ENCODE data around the gene ME2.
"Not testable (repeated sequence)": the region's sequence is repeated elsewhere in the genome, so short reads cannot be mapped to it uniquely, and the experiment has no call there.

The ME2 gene

GRCh38 chr18:50878345-50879301 lies at the start of gene ME2:
Gene ME2, plus strand, starts transcription at chr18:50879118. Its CDS starts 16,703 bp downstream, at chr18:50895821.
- FAIRE-seq (peak; percentile 94), DNase-seq (ENCODE audit: insufficient read length, low spot score) (peak; percentile 86)

GRCh38 chr18:50829644-50830043 lies 49.3 kb upstream of the ME2 start:
- DNase-seq (ENCODE audit: insufficient read length, low spot score) (no peak), FAIRE-seq (no peak)

- DNase-seq (ENCODE audit: insufficient read length, low spot score) (no peak), FAIRE-seq (peak; percentile 14)
These were observed 48.4 kb upstream of the ME2 start for GRCh38 chr18:50830544-50830943.

- DNase-seq (ENCODE audit: insufficient read length, low spot score): no peak
- FAIRE-seq: peak; percentile 70
These were observed 46.2 kb upstream of the ME2 start for GRCh38 chr18:50832754-50833153.

GRCh38 chr18:50833496-50833895 lies 45.4 kb upstream of the ME2 start:
- not testable (repeated sequence) for DNase-seq (ENCODE audit: insufficient read length, low spot score); FAIRE-seq

- DNase-seq (ENCODE audit: insufficient read length, low spot score) (no peak), FAIRE-seq (peak; percentile 21)
These were observed 42.4 kb upstream of the ME2 start for GRCh38 chr18:50836521-50836957.

- FAIRE-seq (no peak), DNase-seq (ENCODE audit: insufficient read length, low spot score) (no peak)
These were observed 39.6 kb upstream of the ME2 start for GRCh38 chr18:50839341-50839740.

- FAIRE-seq: no peak
- no peak for DNase-seq (ENCODE audit: insufficient read length, low spot score)
These were observed 38.9 kb upstream of the ME2 start for GRCh38 chr18:50839996-50840395.

GRCh38 chr18:50842846-50843245 lies 36.1 kb upstream of the ME2 start:
- no peak for DNase-seq (ENCODE audit: insufficient read length, low spot score)
- FAIRE-seq: no peak

GRCh38 chr18:50844554-50844953 lies 34.4 kb upstream of the ME2 start:
- no peak for FAIRE-seq
- no peak for DNase-seq (ENCODE audit: insufficient read length, low spot score)

GRCh38 chr18:50844960-50845359 lies 34.0 kb upstream of the ME2 start:
- FAIRE-seq (no peak), DNase-seq (ENCODE audit: insufficient read length, low spot score) (no peak)

- no peak for FAIRE-seq
- DNase-seq (ENCODE audit: insufficient read length, low spot score): no peak
These were observed 31.7 kb upstream of the ME2 start for GRCh38 chr18:50847192-50847591.

GRCh38 chr18:50848061-50848551 lies 30.8 kb upstream of the ME2 start:
- FAIRE-seq (no peak), DNase-seq (ENCODE audit: insufficient read length, low spot score) (no peak)

GRCh38 chr18:50848991-50849390 lies 29.9 kb upstream of the ME2 start:
- DNase-seq (ENCODE audit: insufficient read length, low spot score): no peak
- FAIRE-seq: no peak

- no peak for DNase-seq (ENCODE audit: insufficient read length, low spot score)
- FAIRE-seq: no peak
These were observed 29.5 kb upstream of the ME2 start for GRCh38 chr18:50849419-50849821.

- FAIRE-seq (no peak), DNase-seq (ENCODE audit: insufficient read length, low spot score) (no peak)
These were observed 28.4 kb upstream of the ME2 start for GRCh38 chr18:50850307-50851065.

GRCh38 chr18:50853863-50854271 lies 25.1 kb upstream of the ME2 start:
- DNase-seq (ENCODE audit: insufficient read length, low spot score) (no peak), FAIRE-seq (no peak)

GRCh38 chr18:50855976-50856757 lies 22.8 kb upstream of the ME2 start:
- no peak for FAIRE-seq
- no peak for DNase-seq (ENCODE audit: insufficient read length, low spot score)

GRCh38 chr18:50857166-50857565 lies 21.8 kb upstream of the ME2 start:
- FAIRE-seq; DNase-seq (ENCODE audit: insufficient read length, low spot score): not testable (repeated sequence)

GRCh38 chr18:50857694-50858093 lies 21.2 kb upstream of the ME2 start:
- DNase-seq (ENCODE audit: insufficient read length, low spot score): no peak
- FAIRE-seq: no peak
